GM13977 (cell line): ENCODE results near the gene CBFA2T3.

ENCODE experiments used
- DNase-seq: peaks from one replicate; pipeline ENCODE4 v3.0.0; 2012; ENCODE audit warnings: low spot score
- CTCF ChIP-seq: IDR thresholded peaks from 2 replicates; pipeline ENCODE4 v1.5.1; 2012; ENCODE audit warnings: mild to moderate bottlenecking, control low read depth; ENCODE audit not compliant: insufficient read depth; ENCODE audit errors: extremely low read depth, missing control alignments
- in situ Hi-C: fragments of 300-500 bp; cut with MboI; formaldehyde crosslinking; loops from one replicate; pipeline ENCODE4 v1.12.0; 2022; ENCODE audit warnings: low sequenced_read_pairs, low pct_unique_long_range_greater_than_20kb, mixed read lengths, inconsistent platforms; ENCODE audit not compliant: unreplicated experiment

The CBFA2T3 gene

GRCh38 chr16:88993166-88993761 lies 16.3 kb upstream of the CBFA2T3 start:
- no peak for DNase-seq
- TF ChIP-seq CTCF: no peak
- in situ Hi-C loops: no loop called here

- TF ChIP-seq CTCF: no peak
- in situ Hi-C loops: no loop called here
- no peak for DNase-seq
Measured at GRCh38 chr16:88992351-88993165, 15.6 kb upstream of the CBFA2T3 start.

- no peak for DNase-seq
- TF ChIP-seq CTCF: no peak
- in situ Hi-C loops: no loop called here
Measured at GRCh38 chr16:88991813-88992350, 14.9 kb upstream of the CBFA2T3 start.

- in situ Hi-C loops: no loop called here
- TF ChIP-seq CTCF: no peak
- DNase-seq: no peak
Measured at GRCh38 chr16:88989852-88990547, 13.0 kb upstream of the CBFA2T3 start.

- TF ChIP-seq CTCF: no peak
- in situ Hi-C loops: no loop called here
- no peak for DNase-seq
Measured at GRCh38 chr16:88988980-88989811, 12.2 kb upstream of the CBFA2T3 start.

GRCh38 chr16:88985521-88985920 lies 8.5 kb upstream of the CBFA2T3 start:
- TF ChIP-seq CTCF: no peak
- peak; percentile 81 for DNase-seq
- in situ Hi-C loops: no loop called here
